ENCODE results near the gene CDPF1.
A peak's percentile ranks its signal among the peaks of the same experiment; 100 is the strongest.

Gene CDPF1

GRCh38 chr22:46247443-46247975 is 2.6 kb downstream of the CDPF1 start:
- H3K27ac ChIP-seq, result no peak overlapping the region
- TF ChIP-seq EZH2 (IDR thresholded peaks at IDR 0.05) (no peak), FOXP2 (optimal IDR thresholded peaks at IDR 0.05; ENCODE audit: control extremely low read depth, extremely low read length, insufficient read depth) (no peak), POLR2AphosphoS5 (IDR thresholded peaks at IDR 0.05; ENCODE audit: borderline replicate concordance, low read depth, low read length) (no peak)

DNA sequence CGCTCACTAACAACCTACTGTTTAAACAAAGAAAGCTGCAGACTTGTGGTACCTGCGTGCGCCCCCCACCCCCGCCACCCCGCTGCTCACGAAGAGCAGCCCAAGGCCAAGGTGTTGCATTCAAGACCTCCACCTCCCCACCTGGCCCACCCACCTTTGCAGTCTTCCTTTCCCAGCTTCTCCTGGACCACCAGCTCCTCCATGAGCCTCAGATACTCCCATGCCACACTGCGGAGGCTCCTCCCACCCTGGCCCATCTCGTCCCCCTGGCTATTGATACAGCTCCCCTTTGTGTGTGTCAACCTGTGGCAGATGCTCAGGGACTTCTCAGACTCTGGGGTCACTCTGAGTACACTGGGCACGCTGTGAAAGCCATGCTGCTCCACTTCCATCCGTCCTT is 3.9 kb downstream of the CDPF1 start:
- Histone ChIP-seq H3K9ac (ENCODE audit: insufficient read length) (no peak overlapping the region), H3K36me3 (ENCODE audit: insufficient read depth, low read length) (no peaks in the 10 kb centered on the region; the same call in 1 of the 2 replicates), H3K27ac (no peak overlapping the region), H3K9me3 (ENCODE audit: low read depth, low read length) (no peaks in the 10 kb centered on the region), H3K4me3 (no peak overlapping the region)
- no peak for DNase-seq (ENCODE audit: low read depth, low spot score)
- TF ChIP-seq FOXP2 (optimal IDR thresholded peaks at IDR 0.05; ENCODE audit: control extremely low read depth, extremely low read length, insufficient read depth), result no peak
- no peak for TF ChIP-seq POLR2AphosphoS5 (IDR thresholded peaks at IDR 0.05; ENCODE audit: borderline replicate concordance, low read depth, low read length)
- TF ChIP-seq EZH2 (IDR thresholded peaks at IDR 0.05), result no peak

More at GRCh38 chr22:46247443-46247975, 2.6 kb downstream of the CDPF1 start:
- no peak overlapping the region for H3K9ac ChIP-seq (ENCODE audit: insufficient read length)
- DNase-seq (ENCODE audit: low read depth, low spot score), result no peak
- no peaks in the 10 kb centered on the region for H3K9me3 ChIP-seq (ENCODE audit: low read depth, low read length)
- H3K4me3 ChIP-seq, result no peak overlapping the region
- H3K36me3 ChIP-seq (ENCODE audit: insufficient read depth, low read length), result no peaks in the 10 kb centered on the region; the same call in 1 of the 2 replicates

- Histone ChIP-seq H3K9ac (ENCODE audit: insufficient read length) (no peak overlapping the region), H3K27ac (no peak overlapping the region), H3K4me3 (no peak overlapping the region), H3K9me3 (ENCODE audit: low read depth, low read length) (no peaks in the 10 kb centered on the region), H3K36me3 (ENCODE audit: insufficient read depth, low read length) (no peaks in the 10 kb centered on the region; the same call in 1 of the 2 replicates)
- TF ChIP-seq EZH2 (IDR thresholded peaks at IDR 0.05), result no peak
- no peak for TF ChIP-seq FOXP2 (optimal IDR thresholded peaks at IDR 0.05; ENCODE audit: control extremely low read depth, extremely low read length, insufficient read depth)
- DNase-seq (ENCODE audit: low read depth, low spot score), result no peak
Measured at GRCh38 chr22:46245511-46245910, 4.6 kb downstream of the CDPF1 start.

DNA sequence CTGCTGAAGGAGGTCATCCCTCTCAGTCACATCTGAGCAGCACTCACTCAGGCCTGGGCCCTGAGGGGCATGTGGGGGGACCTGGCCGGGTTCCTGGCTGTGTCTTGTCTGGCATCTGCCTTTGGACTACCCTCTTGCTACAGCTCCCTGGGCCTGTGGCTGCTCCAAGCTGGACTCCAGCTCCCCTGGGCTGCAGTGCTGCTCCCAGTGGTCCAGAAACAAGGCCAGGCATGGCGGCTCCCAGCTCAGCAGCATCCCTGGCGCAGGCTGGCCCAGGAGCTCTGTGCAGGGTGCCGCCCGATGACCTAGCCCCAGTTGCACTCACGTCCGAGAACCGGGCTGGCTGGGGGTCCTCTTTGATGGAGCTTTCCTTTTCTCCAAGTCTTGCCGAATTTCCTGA is 5.3 kb downstream of the CDPF1 start:
- no peak overlapping the region for H3K4me3 ChIP-seq
- no peak for DNase-seq (ENCODE audit: low read depth, low spot score)
- no peaks in the 10 kb centered on the region; the same call in 1 of the 2 replicates for H3K36me3 ChIP-seq (ENCODE audit: insufficient read depth, low read length)
- no peak overlapping the region for H3K27ac ChIP-seq
- H3K9me3 ChIP-seq (ENCODE audit: low read depth, low read length), result no peaks in the 10 kb centered on the region
- no peak for TF ChIP-seq EZH2 (IDR thresholded peaks at IDR 0.05)
- no peak for TF ChIP-seq POLR2AphosphoS5 (IDR thresholded peaks at IDR 0.05; ENCODE audit: borderline replicate concordance, low read depth, low read length)
- no peak for TF ChIP-seq FOXP2 (optimal IDR thresholded peaks at IDR 0.05; ENCODE audit: control extremely low read depth, extremely low read length, insufficient read depth)
- no peak overlapping the region for H3K9ac ChIP-seq (ENCODE audit: insufficient read length)

GRCh38 chr22:46242076-46242475 is 8.0 kb downstream of the CDPF1 start:
- H3K4me3 ChIP-seq, result no peak overlapping the region
- no peak for DNase-seq (ENCODE audit: low read depth, low spot score)
- H3K9me3 ChIP-seq (ENCODE audit: low read depth, low read length), result no peaks in the 10 kb centered on the region
- H3K9ac ChIP-seq (ENCODE audit: insufficient read length), result no peak overlapping the region
- H3K36me3 ChIP-seq (ENCODE audit: insufficient read depth, low read length), result no peaks in the 10 kb centered on the region; the same call in 1 of the 2 replicates
- TF ChIP-seq POLR2AphosphoS5 (IDR thresholded peaks at IDR 0.05; ENCODE audit: borderline replicate concordance, low read depth, low read length) (no peak), FOXP2 (optimal IDR thresholded peaks at IDR 0.05; ENCODE audit: control extremely low read depth, extremely low read length, insufficient read depth) (no peak), EZH2 (IDR thresholded peaks at IDR 0.05) (no peak)
- H3K27ac ChIP-seq, result 0 out of 2 replicates have a peak overlapping the region, but pooled peaks have one; percentile 13

DNA sequence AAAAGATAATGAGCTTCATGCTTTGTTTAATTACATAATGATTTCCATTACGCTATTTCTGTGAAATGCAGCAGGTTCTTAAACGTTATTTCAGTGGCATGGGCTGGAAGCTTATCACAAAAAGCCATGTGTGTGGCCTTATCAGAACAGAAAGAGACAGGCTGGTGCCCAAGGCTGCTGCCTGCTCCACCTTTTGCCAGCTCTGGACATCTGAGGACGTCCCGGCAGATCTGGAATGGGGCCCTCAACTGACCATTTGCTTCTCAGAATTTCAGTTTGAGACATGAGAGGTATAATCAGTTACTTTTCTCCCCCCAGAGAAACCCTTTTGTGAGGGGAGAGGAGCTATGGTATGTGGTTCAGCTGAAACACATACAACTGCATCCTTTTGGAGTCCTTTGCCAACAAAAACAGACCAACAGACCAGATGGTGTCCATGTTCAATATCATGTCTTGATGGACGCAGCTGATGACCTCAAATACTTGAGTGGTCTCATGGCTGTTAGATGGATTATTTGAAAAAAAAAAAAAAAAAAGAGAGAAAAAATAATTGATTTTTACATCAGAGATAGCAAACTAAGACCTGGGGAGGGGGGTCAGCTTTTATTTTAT is 8.6 kb downstream of the CDPF1 start:
- TF ChIP-seq POLR2AphosphoS5 (IDR thresholded peaks at IDR 0.05; ENCODE audit: borderline replicate concordance, low read depth, low read length) (no peak), FOXP2 (optimal IDR thresholded peaks at IDR 0.05; ENCODE audit: control extremely low read depth, extremely low read length, insufficient read depth) (no peak), EZH2 (IDR thresholded peaks at IDR 0.05) (no peak)
- Histone ChIP-seq H3K9me3 (ENCODE audit: low read depth, low read length) (no peaks in the 10 kb centered on the region), H3K9ac (ENCODE audit: insufficient read length) (no peak overlapping the region), H3K36me3 (ENCODE audit: insufficient read depth, low read length) (no peaks in the 10 kb centered on the region; the same call in 1 of the 2 replicates), H3K4me3 (no peak overlapping the region), H3K27ac (no peak overlapping the region)
- no peak for DNase-seq (ENCODE audit: low read depth, low spot score)

- no peak overlapping the region for H3K27ac ChIP-seq
- no peaks in the 10 kb centered on the region; the same call in 1 of the 2 replicates for H3K36me3 ChIP-seq (ENCODE audit: insufficient read depth, low read length)
- H3K9ac ChIP-seq (ENCODE audit: insufficient read length), result no peak overlapping the region
Measured at GRCh38 chr22:46240907-46241306, 9.2 kb downstream of the CDPF1 start.

GRCh38 chr22:46240506-46240905 is 9.6 kb downstream of the CDPF1 start:
- TF ChIP-seq EZH2 (IDR thresholded peaks at IDR 0.05), result no peak
- TF ChIP-seq FOXP2 (optimal IDR thresholded peaks at IDR 0.05; ENCODE audit: control extremely low read depth, extremely low read length, insufficient read depth), result no peak
- no peak for TF ChIP-seq POLR2AphosphoS5 (IDR thresholded peaks at IDR 0.05; ENCODE audit: borderline replicate concordance, low read depth, low read length)
- Histone ChIP-seq H3K9ac (ENCODE audit: insufficient read length) (no peak overlapping the region), H3K27ac (no peak overlapping the region), H3K36me3 (ENCODE audit: insufficient read depth, low read length) (no peaks in the 10 kb centered on the region; the same call in 1 of the 2 replicates), H3K9me3 (ENCODE audit: low read depth, low read length) (no peaks in the 10 kb centered on the region), H3K4me3 (no peak overlapping the region)
- DNase-seq (ENCODE audit: low read depth, low spot score), result no peak

More at GRCh38 chr22:46240907-46241306, 9.2 kb downstream of the CDPF1 start:
- no peak overlapping the region for H3K4me3 ChIP-seq
- TF ChIP-seq EZH2 (IDR thresholded peaks at IDR 0.05), result no peak
- TF ChIP-seq POLR2AphosphoS5 (IDR thresholded peaks at IDR 0.05; ENCODE audit: borderline replicate concordance, low read depth, low read length), result no peak
- no peak for DNase-seq (ENCODE audit: low read depth, low spot score)
- H3K9me3 ChIP-seq (ENCODE audit: low read depth, low read length), result no peaks in the 10 kb centered on the region
